ENCODE measurements around the gene KDM4C.

KDM4C gene

DNA sequence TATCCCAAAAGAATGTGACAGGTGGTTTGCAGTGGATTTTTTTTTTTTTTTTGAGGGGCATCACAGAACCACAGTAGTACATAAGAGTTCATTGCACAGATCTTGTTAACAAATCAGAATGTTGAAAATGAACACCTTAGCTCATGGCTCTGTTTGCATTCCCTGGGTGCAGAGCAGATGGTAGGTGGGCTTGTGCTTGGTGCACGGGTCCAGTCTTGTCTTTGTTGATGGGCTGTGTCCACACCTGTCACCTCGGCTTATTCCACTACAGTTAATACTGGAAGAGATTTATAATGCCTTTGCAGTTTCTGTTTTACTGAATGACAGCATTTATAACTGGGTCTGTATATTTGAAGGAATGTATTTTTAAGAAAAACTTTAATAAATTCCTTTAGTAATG, 146.6 kb downstream of the KDM4C start:
- DNase-seq (ENCODE audit: low read depth), result no peak

- no peak for DNase-seq (ENCODE audit: low read depth)
Observed at GRCh38 chr9:6905850-6906375, 148.1 kb downstream of the KDM4C start.

DNA sequence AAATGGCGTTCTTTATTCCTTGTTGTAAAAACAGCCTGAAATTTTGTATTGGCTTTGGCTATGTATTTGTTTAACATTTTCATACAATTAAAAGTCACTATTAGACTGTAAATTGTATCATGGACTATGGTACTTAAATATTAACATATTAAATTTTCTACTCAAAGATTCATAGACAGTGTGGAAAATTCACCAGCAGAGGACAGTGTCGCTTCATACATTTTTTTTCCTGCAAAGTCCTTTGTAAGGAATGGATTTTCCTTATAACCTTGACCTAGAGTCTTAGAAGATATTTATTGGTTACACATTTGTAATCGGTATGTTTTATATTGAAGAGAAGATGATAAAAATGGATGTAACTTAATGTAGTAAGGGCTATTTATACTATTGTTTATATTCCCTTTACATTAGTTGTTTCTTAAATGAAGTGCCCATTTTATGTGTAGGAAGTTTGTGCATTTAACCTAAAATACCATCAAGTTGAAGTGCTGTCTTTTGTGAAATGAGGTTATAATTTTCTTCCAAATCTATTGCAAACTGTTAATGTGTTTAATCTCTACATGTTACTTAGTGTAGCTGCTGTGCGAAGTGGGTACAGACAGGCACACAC, 150.1 kb downstream of the KDM4C start:
- DNase-seq (ENCODE audit: low read depth), result no peak

DNA sequence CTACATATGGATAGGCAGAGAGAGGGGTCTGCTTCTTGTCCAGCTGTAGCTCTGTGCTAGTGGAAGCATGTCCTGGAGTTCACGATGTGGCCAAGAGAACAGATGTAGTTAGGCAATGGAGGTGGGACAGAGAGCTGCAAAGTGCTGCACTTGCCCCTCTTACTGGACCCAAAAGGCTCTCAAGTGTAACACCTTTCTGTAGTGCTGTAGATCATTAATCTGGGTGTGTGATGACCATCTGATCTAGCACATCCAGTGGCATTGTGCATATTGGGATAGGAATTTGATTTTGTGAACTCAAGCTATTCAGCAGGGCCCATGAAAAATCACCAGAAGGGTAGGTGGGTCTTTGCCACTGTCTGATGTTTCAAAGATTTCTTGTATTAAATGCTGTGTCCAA, 151.4 kb downstream of the KDM4C start:
- no peak for DNase-seq (ENCODE audit: low read depth)

GRCh38 chr9:6910032-6910431, 152.3 kb downstream of the KDM4C start:
- DNase-seq (ENCODE audit: low read depth), result no peak

GRCh38 chr9:6910497-6910896, 152.7 kb downstream of the KDM4C start:
- DNase-seq (ENCODE audit: low read depth), result no peak

DNA sequence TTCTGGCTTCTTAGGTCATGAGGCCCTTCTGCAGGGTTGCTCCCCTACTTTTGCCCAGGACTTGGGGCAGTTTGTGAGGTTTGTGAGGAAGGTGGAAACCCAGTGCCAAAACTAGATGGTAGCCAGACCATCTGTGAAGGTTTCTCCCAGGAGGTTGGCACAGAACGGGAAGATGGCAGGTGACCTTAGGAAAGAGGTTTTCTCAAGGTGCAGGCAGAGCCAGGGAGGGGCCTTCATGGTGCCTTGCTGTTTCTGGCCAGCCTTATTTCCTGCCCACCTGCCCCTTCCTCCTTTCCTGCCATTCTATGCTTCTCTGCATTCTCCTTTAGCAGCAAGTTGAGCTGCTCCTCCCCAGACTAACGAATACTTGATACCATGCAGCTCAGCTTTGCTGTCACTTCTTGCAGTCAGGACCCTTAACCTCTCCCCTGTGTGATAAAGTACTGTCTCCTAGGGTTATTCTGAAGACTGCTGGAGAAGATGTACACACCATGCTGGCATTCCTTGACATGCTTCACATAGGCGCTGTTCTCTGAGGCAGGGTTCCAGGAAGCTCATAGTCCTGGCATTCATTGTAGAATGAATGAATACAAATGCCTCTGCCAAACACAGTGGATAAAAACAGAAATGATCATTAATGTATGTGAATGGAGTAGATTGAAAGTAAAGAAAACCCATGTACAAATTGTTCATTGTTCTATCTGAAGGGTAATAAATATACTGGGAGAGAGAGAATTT, 154.3 kb downstream of the KDM4C start:
- no peak for DNase-seq (ENCODE audit: low read depth)

- no peak for DNase-seq (ENCODE audit: low read depth)
Observed at GRCh38 chr9:6915635-6916034, 157.9 kb downstream of the KDM4C start.

- DNase-seq (ENCODE audit: low read depth), result no peak
Observed at GRCh38 chr9:6917162-6917561, 159.4 kb downstream of the KDM4C start.

DNA sequence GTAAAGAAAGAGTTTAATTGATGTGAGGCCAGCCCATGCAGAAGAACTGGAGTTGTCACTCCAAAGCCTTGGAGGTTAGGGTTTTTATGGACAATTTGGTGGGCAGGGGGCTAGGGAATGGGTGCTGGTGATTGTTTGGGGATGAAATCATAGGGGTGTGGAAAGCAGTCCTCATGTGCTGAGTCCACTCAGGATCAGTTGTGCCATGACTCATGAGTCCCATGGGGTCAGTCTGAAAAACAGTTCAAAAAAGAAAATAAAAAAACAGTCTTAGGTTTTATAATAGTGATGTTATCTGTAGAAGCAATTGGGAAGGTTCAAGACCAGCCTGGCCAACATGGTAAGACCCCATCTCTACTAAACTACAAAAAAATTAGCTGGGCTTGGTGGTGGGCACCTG, 162.3 kb downstream of the KDM4C start:
- no peak for DNase-seq (ENCODE audit: low read depth)

- no peak for DNase-seq (ENCODE audit: low read depth)
Observed at GRCh38 chr9:6921315-6921714, 163.5 kb downstream of the KDM4C start.

DNA sequence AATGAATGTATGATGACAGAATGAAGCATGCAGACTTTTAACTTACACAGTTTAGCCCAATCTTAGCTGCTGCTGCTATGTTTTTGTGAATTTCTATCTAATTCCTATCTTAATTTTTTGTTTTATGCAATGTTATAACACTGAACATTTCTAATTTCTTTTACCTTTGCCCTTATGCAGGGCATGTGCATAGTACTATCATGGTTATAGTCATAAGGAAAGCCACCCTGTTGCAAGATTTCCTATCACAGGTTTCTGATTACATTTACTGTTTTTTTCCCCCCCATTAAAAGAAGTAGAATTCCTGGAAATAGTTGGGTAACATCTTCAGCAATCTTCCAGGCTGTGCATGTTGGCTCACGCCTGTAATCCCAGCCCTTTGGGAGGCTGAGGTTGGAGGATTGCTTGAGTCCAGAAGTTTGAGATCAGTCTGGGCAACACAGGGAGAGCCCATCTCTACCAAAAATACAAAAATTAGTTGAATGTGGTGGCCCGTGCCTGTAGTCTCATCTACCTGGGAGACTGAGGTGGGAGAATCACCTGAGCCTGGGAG, 164.4 kb downstream of the KDM4C start:
- no peak for DNase-seq (ENCODE audit: low read depth)

- DNase-seq (ENCODE audit: low read depth), result no peak
Observed at GRCh38 chr9:6922680-6923079, 164.9 kb downstream of the KDM4C start.

- no peak for DNase-seq (ENCODE audit: low read depth)
Observed at GRCh38 chr9:6923086-6923485, 165.3 kb downstream of the KDM4C start.

- no peak for DNase-seq (ENCODE audit: low read depth)
Observed at GRCh38 chr9:6924149-6924548, 166.4 kb downstream of the KDM4C start.

DNA sequence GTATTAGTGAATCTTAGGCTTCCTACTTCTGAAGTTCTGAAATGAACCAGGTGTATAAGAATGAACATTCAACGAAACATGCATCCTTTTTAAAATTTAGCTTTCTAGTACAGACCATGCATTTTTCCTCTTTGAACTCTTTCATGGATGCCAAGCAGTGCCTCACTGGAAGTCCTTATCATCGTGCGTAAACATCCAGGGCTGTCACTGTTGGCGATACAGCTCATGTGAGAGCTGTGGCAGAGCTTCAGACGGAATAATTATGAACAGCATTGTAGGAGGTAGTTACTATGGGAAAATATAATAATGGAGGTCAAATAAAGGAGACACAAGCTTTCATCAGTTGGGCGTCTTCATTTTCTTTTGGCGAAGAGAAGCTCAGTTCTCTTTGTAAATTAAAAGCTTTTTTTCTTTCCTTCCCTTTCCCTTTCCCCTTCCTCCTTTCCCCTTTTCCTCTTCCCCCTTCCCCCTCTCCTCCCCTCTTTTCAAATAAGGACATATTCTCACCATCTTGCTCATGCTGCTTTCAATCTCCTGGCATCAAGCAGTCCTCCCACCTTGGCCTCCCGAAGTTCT, 167.3 kb downstream of the KDM4C start:
- no peak for DNase-seq (ENCODE audit: low read depth)

- DNase-seq (ENCODE audit: low read depth), result no peak
Observed at GRCh38 chr9:6925836-6926235, 168.1 kb downstream of the KDM4C start.

GRCh38 chr9:6926436-6926835, 168.7 kb downstream of the KDM4C start:
- DNase-seq (ENCODE audit: low read depth), result no peak

DNA sequence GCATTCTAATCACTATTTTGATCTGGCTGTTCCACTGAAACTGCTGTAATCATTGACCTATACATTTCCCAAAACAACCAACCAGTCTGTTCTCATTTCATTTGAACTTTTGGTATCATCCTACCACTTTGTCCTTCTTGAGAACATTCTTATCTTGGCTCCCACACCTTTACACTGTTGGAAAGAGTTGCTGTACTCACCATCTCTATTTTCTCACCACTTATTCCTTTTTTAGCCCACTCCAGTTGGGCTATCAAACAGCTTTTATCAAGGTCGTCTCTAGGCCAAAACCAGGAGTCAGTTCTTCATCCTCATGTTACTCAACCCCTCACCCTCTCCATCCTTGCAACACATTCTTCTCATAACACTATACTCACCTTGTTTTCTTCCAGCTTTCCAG, 170.1 kb downstream of the KDM4C start:
- DNase-seq (ENCODE audit: low read depth), result no peak

DNA sequence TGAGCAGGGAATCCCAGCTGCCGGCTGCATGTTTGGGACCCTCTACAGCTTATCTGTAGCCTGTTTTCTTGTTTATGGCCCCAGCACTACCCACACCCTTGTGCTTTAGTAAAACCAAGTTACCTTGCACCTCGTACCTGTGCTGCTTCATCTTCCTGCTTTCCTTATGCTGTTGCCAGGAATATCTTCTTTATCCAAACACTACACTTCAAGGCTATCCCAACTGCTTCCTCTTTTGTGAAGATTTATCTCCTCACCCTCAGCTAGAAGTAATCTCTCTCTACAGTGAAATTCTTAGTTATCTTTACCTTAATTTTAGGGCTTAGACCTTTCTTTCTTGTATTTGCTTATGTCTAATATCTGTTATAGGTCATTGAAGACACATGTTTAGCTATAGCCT, 171.1 kb downstream of the KDM4C start:
- no peak for DNase-seq (ENCODE audit: low read depth)

GRCh38 chr9:6929441-6930215, 171.9 kb downstream of the KDM4C start:
- DNase-seq (ENCODE audit: low read depth), result no peak

GRCh38 chr9:6930827-6931226, 173.1 kb downstream of the KDM4C start:
- DNase-seq (ENCODE audit: low read depth), result no peak

Measured in CMK (cell line).